Measurements from ENCODE around the gene GRAMD1A.
"Not testable (repeated sequence)": the region's sequence is repeated elsewhere in the genome, so short reads cannot be mapped to it uniquely, and the experiment has no call there.

GRAMD1A gene

GRCh38 chr19:35021596-35021995, 21.5 kb downstream of the GRAMD1A start:
- DNase-seq = no peak

GRCh38 chr19:35022460-35022859, 22.3 kb downstream of the GRAMD1A start:
- DNase-seq = no peak

- DNase-seq = no peak
Observed at GRCh38 chr19:35023428-35023827, 23.3 kb downstream of the GRAMD1A start.

- no peak for DNase-seq
Observed at GRCh38 chr19:35024095-35024494, 24.0 kb downstream of the GRAMD1A start.

GRCh38 chr19:35025969-35026368, 25.8 kb downstream of the GRAMD1A start:
- no peak for DNase-seq

DNA sequence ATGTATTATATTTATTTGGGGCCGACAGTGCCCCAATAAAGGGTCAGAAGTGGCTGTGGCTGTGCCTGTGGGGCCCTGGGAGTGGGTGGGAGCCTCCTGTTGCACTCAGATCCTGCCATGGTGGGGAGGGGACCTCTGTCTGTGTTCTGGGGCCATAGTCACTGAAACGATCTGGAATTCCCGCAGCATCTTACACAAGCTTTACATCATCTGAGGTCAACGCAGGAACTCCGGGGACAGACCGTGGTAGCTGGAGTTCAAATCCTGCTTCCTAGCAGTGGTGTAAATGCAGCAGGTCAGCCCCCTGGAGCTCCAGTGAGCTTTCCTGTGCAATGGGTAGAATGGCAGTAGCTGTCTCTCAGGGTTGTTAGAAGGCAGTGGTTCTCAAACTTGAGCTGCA, 26.3 kb downstream of the GRAMD1A start:
- DNase-seq = no peak

- DNase-seq = no peak
Observed at GRCh38 chr19:35027009-35027408, 26.9 kb downstream of the GRAMD1A start.

DNA sequence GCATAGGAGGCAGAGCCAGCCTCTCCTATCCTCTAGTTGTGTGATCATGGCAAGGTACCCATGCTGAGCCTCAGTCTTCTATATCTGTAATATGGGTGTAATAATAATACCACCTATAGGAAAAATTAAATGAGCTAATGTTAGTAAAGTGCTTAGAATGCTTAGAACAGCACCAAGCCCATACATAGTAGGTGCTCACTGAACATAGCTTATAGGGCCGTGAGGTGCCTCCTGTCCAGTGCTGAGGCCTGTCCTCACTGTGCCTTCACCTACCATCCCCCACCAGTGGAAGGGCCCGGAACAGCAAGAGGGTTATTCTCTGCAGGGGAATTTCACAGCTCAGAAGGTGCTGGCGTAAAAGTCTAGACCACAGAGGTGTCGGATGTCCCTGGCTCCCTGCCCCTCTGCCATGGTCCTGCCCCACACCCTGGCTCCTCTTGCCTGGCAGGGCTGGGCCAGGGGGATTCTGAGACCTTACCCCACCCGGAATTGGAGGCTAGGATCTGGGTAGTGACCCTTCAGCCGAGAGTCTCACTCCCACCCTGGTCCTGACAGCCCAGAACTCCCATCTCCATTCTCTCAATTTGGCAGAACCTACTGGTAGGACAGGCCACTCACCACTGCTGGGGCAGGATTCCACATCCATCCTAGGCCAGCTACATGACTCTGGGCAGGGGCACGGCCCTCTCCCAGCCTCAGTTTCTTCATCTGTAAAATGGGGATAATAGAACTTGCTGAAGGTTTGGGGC, 27.9 kb downstream of the GRAMD1A start:
- DNase-seq = no peak

- DNase-seq = not testable (repeated sequence)
Observed at GRCh38 chr19:35028600-35028885, 28.4 kb downstream of the GRAMD1A start.

GRCh38 chr19:35029275-35029736, 29.2 kb downstream of the GRAMD1A start:
- DNase-seq = not testable (repeated sequence)

DNA sequence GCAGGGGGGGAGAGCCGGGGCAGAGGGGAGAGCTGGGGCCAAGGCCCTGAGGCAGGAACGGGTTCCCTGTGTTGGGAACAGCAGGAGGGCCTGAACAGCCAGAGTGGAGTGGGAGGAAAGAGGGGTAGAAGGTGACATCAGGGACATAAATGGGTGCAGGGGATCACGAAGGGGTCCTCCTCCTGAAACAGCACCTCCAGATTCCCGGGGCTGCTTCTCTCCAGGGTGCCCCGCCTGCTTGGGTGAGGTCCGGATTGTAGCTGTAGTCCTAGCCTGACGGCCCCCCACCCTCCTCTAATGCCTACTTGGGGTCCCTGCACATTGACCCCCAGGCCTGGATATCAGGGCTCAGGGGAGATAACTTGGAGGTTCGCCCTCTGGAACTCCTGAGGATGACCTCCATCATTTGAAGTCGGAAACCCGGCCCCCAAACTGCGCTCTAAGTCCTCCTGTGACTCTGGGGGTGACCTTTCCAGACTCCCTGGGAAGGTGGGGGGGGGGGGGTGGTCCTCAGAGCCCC, 29.7 kb downstream of the GRAMD1A start:
- DNase-seq = no peak

DNA sequence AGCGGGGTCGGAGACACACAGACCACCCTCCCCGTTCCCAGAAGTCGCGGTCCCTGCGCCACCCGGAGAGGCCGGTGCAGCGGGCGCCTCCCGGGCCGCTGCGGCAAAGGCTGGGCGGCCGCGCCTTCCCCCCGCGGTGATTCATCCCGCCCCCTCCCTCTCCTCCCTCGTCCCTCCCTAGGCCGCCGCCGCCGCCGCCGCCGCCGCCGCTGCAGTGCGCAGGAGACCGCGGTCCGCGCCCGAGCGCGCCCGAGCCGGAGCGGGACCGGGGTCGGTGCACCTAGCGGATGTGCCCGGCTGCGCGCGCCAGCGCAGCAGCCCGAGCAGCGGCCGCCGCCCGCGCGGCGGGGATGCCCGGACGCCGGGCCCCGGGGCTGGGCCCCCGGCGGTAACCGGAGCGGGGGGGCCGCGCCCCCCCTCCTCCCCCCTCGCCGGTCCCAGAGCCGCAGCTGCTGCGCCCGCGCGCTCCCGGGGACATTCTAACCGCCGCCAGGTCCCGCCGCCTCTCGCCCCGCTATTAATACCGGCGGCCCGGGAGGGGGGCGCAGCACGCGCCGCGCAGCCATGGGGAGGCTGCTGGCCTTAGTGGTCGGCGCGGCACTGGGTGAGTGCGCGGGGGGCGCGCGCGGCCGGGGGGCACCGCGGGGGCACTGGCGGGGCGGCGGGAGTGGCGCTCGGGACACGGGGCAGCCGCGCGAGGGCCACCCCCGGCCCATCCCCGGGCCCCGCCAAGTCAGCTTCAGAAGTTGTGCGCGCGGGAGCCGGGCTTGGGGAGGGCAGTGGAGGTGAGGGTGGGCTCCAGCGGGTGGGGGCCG, 30.3 kb downstream of the GRAMD1A start, which contains the start of gene SCN1B:
TSS of gene SCN1B (plus strand) at position 214 of the 815 bp plus-strand sequence. CDS start at position 565, 351 bp downstream.
- no peak for DNase-seq

DNA sequence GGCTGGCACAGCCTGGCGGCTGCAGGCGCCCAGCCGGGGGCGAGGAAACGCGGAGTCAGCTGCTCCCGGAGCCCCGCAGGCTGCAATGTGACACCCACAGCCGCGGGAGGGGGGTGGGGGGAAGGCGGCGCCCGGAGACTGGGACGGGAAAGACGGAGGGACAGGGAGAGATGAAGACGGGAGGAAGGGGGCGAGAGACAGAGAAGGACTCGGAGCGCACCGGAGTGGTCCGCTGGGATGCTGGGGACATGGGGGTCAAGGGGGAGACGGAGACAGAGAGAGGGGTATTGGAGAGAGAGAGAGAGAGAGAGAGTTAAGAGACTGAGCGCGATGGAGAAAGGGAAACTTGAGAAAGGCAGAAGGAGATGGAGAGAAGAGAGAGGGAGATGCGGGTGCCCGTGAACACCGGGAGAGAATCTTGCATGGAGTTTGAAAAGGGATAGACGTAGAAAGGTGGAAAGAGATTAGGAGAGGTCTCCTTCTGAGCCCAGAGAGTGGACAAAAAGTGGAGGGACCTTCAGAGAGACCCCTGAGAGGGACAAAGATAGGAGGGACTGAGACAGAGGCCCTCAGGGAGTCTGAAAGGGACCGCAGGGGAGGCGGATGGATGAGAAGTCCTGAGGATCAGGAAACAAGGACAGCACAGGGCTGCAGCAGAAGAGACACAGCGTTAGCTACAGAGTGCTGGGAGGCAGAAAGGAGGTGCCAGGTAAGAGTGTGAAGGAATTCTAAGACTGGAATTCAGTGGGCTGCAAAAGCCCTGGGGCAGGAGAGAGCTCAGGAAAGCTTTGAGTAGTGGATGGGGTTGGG, 31.2 kb downstream of the GRAMD1A start:
- DNase-seq = no peak

DNA sequence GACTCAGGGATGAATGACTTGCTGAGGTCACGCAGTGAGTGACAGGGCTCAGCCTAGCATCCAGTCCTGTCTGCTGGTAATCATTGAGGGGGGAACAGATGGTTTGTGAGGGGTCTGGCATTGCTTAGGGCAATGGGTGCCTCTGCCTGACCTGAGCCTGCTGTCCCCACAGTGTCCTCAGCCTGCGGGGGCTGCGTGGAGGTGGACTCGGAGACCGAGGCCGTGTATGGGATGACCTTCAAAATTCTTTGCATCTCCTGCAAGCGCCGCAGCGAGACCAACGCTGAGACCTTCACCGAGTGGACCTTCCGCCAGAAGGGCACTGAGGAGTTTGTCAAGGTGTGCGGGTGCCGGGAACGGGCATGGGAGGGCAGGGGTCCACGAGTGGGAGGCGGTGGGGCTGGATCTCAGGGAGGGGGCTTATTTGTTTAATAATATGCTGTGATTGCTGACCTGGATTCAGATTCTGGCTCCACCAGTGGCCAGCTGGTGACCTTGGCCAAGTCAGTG, 32.3 kb downstream of the GRAMD1A start:
- DNase-seq = no peak

- DNase-seq = no peak
Observed at GRCh38 chr19:35033067-35034004, 33.2 kb downstream of the GRAMD1A start.

- DNase-seq = no peak
Observed at GRCh38 chr19:35034005-35034502, 33.9 kb downstream of the GRAMD1A start.

DNA sequence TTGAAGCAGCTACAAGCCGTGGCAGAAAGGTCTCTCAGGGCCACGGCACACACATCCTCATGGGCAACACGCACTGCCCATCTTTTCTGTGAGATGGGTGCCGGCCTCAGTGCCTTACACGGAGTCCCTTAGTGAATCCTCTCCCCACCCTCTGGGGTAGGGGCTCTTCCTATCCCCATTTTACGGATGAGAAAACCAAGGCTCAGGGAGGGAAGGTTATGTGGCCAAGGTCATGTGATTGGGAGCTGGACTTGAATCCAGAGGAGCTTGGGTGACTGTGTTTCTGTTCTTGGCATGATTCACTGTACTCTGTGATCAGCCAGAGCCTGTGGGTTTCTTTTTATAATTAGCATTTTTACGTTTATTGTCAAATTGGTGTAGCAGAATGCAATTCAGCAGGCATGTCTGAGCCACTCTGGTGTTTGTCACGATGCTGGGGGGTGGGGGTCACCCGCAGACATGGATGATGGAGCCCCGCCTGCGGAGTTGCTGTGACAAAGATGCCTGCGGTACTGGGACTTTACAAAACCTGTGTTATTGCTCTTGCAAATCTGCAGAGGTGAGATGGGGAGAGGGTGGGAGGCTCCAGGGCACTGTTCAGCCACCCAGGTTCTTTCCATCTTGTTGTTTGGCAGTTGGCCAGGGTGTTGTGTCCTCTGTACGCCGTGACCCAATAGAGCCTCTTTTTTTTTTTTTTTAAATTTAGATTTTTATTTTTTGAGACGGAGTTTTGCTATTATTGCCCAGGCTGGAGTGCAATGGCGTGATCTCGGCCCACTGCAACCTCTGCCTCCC, 34.7 kb downstream of the GRAMD1A start:
- no peak for DNase-seq

DNA sequence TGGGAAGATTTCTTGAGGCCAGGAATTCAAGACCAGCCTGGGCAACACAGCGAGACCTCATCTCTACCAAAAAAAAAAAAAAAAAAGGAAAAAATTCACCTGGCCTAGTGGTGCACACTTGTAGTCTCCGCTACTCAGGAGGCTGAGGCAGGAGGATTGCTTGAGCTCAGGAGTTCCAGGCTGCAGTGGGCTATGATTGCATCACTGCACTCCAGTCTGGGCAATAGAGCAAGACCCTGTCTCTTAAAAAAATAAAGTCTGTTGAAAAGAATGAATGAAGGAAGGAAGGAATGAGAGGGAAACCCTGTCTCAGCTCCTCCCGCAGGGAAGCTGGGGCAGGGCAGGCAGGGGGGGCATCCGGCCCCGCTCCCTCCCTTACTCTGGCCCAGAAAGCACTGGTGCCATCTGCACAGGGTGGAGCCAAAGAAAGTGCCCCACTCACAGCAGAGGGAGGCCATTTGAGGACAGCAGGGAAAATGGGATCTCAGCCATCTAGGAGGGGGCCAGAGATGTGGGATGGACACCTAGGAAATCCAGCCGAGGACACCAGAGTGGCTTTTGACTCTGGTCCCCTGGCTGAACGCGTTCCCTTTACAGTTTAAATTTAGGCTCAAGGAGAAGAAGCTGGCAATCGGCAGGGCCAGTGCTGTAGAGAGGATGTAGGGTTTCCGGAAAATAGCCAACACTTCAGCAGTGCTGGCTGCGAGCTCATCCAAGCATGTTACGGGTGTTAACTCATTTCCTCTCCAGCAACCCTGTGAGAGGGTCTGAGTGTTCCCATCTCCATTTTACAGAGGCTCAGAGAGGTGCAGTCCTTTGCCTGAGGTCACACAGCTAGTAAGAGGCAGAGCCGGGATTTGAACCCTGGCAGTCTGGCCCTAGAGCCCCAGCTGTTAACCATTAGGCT, 37.8 kb downstream of the GRAMD1A start:
- no peak for DNase-seq
